ENCODE measurements around the gene CALCOCO1.

The CALCOCO1 gene

GRCh38 chr12:53756300-53757100 lies 29.2 kb upstream of the CALCOCO1 start:
- TF ChIP-seq GATA1 (IDR thresholded peaks at IDR 0.05; ENCODE audit: low read depth, low read length) (no peak), POLR2A (IDR thresholded peaks at IDR 0.05; ENCODE audit: low read length) (no peak)
- no peak for DNase-seq

- TF ChIP-seq POLR2A (IDR thresholded peaks at IDR 0.05; ENCODE audit: low read length) = no peak
- TF ChIP-seq GATA1 (IDR thresholded peaks at IDR 0.05; ENCODE audit: low read depth, low read length) = no peak
These were observed 28.6 kb upstream of the CALCOCO1 start for GRCh38 chr12:53755893-53756292.

DNA sequence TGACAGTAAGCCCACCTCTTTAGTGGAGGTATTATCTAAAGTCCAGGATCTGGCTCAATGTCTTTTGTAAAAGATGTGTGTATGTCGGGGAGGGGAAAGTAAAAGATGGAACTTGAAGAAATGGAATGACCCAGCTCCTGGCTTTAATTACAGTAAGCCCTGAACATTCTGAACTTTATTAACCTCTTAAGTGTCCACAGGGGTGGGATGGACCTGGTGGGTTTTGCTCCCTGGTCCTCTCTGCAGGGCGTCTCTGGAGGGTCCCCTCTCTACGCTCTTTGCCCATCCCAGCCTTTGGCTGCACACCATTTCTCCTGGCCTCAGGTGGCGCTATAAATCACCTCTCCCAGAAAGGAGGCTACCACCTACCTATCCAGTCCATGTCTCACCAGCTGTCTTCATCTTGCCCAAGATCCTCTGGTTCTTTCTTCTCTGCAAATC lies 28.2 kb upstream of the CALCOCO1 start:
- no peak for TF ChIP-seq GATA1 (IDR thresholded peaks at IDR 0.05; ENCODE audit: low read depth, low read length)
- no peak for TF ChIP-seq POLR2A (IDR thresholded peaks at IDR 0.05; ENCODE audit: low read length)
- no peak for DNase-seq

More at GRCh38 chr12:53755893-53756292, 28.6 kb upstream of the CALCOCO1 start:
- DNase-seq = no peak

DNA sequence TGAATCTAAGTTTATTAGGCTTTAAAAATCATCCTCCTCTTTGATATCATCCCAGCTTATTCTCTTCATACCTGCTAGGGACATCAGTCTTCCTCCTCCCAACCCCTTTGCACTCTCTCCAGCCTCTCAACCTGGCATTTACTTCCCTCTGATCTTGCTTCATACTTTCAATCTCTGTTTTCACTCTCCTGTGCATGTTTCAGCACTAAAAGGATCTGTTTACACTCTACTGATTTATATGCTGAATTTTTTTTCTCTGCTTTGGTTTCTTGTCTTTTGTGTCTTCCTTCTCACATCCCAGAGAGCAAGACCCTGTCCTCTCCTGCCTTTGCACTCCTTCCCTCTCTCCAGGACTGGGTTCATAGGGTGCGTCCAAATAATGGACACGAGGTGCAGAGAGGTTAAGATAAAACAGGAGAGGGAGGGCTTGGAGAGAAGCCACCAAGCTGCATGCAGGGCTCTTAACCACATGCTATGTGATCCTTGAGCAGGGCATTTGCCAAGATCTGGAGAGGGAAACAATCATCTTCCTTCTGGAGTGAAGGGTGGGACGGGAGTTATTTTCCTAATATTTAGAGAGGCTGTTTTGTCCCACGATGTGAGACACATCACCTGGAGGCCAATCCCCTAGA lies 27.5 kb upstream of the CALCOCO1 start:
- no peak for TF ChIP-seq GATA1 (IDR thresholded peaks at IDR 0.05; ENCODE audit: low read depth, low read length)
- no peak for TF ChIP-seq POLR2A (IDR thresholded peaks at IDR 0.05; ENCODE audit: low read length)
- DNase-seq = no peak

GRCh38 chr12:53754188-53754585 lies 26.9 kb upstream of the CALCOCO1 start:
- TF ChIP-seq POLR2A (IDR thresholded peaks at IDR 0.05; ENCODE audit: low read length) = no peak
- no peak for TF ChIP-seq GATA1 (IDR thresholded peaks at IDR 0.05; ENCODE audit: low read depth, low read length)
- DNase-seq = no peak

GRCh38 chr12:53752621-53753020 lies 25.4 kb upstream of the CALCOCO1 start:
- TF ChIP-seq POLR2A (IDR thresholded peaks at IDR 0.05; ENCODE audit: low read length) = no peak
- no peak for TF ChIP-seq GATA1 (IDR thresholded peaks at IDR 0.05; ENCODE audit: low read depth, low read length)
- DNase-seq = no peak

GRCh38 chr12:53752192-53752601 lies 24.9 kb upstream of the CALCOCO1 start:
- no peak for DNase-seq
- TF ChIP-seq GATA1 (IDR thresholded peaks at IDR 0.05; ENCODE audit: low read depth, low read length) = no peak
- no peak for TF ChIP-seq POLR2A (IDR thresholded peaks at IDR 0.05; ENCODE audit: low read length)

DNA sequence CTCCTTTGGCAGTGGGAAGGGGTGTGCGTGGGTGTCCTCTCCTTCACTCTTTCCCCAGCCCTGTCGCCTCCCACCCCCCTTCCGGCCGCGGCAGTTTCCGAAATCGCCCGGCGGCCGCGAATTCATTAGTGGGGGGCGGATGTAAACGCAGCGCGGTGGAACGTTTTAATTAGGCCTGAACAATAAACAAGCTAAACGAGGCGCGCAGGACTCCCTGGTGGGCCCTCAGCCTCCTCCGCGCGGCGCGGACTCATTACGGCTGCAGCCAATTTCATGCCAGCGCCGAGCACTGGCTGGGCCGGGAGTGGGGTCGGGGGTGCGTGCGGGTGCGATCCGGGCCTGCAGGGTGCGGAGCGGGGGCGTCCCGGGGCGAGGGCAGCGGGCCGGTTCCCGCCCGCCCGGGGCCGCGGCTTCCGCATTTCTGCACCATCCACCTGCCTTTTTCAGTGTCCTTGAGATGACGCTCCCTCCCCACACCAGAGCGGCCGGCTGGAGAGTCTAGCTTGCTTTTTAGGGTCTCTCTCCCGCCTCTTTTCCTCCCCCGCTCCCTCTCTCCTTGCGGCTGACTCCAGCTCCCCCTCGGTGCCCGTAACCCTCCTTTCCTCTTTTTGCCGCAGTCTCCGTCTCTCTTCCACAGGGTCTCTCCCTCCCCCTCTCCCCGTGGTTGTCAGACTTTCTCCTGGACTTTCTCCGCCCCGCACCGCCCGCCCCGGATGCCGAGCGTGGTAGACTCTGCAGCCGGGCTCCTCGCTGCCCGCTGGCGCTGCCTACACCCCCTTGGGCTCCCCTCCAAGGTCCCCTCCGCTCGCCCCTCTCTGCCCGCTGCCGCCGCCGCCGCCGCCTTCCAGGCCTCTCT lies 24.3 kb upstream of the CALCOCO1 start, which contains the start of gene CISTR:
TSS of gene CISTR (minus strand) at position 644 of the 856 bp plus-strand sequence.
- TF ChIP-seq POLR2A (IDR thresholded peaks at IDR 0.05; ENCODE audit: low read length) (no peak), GATA1 (IDR thresholded peaks at IDR 0.05; ENCODE audit: low read depth, low read length) (no peak)
- no peak for DNase-seq

DNA sequence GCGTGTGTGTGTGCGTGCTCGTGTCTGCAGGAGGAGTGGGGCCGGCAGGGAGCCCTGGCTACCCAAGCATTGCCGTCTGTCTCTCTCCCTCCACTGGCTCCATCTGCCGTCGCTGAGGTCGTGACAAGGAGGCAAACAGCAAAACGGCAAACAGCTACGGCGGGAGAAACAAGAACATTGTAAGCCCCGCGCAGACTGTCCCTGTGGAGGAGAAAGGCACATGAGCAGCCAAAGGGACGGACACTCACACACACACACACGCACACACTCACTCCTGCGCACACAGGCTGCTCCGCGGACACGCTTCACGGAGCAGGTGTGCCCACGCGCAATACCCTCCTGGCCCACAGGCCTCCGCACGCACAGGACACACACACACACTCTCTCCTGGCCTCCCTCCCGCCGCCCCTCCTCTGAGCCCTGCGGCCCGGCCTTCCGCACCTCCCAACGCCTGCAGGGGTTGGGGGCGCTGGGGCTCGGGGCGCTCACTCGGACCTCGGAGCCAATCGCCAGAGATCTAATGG lies 23.6 kb upstream of the CALCOCO1 start:
- DNase-seq = no peak
- TF ChIP-seq POLR2A (IDR thresholded peaks at IDR 0.05; ENCODE audit: low read length) (no peak), GATA1 (IDR thresholded peaks at IDR 0.05; ENCODE audit: low read depth, low read length) (no peak)

GRCh38 chr12:53749986-53750811 lies 22.9 kb upstream of the CALCOCO1 start:
- TF ChIP-seq GATA1 (IDR thresholded peaks at IDR 0.05; ENCODE audit: low read depth, low read length) (no peak), POLR2A (IDR thresholded peaks at IDR 0.05; ENCODE audit: low read length) (no peak)
- no peak for DNase-seq

DNA sequence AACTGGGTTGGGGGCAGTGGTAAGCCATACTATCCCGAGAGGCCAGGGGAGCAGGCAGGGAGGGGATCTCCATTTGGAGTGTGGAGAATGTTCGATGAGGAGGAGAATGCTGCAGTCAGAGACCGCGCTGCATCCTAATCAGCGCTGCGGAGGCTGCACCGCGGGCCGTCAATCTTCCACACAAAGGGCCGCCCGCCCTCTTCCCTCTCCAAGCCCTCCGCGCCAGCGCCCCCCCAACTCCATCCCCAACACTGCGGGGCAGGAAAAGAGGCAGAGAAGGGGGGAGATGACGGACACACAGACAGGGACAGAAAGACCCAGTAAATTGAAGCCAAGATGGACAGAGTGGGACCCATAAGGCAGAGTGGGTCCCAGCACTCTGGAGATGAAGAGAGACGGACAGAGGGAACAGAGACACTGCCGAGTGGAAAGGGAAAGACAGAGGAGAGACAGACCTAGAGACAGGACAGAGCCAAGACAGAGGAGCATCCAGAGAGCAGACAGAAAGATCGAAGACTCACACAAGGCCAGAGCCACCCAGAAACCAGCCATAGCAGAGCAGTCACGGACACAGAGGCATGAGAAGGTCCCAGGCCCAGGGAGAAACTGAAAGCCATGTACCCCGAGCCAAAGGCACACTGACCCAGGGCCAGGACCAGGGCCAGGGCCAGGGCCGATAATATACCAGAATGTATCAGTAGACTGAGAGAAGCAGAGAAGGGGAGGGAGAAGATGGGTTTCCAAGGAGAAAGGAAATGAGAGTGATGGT lies 21.0 kb upstream of the CALCOCO1 start:
- DNase-seq = no peak
- TF ChIP-seq GATA1 (IDR thresholded peaks at IDR 0.05; ENCODE audit: low read depth, low read length) = no peak
- no peak for TF ChIP-seq POLR2A (IDR thresholded peaks at IDR 0.05; ENCODE audit: low read length)

GRCh38 chr12:53747095-53747494 lies 19.8 kb upstream of the CALCOCO1 start:
- TF ChIP-seq GATA1 (IDR thresholded peaks at IDR 0.05; ENCODE audit: low read depth, low read length) (no peak), POLR2A (IDR thresholded peaks at IDR 0.05; ENCODE audit: low read length) (no peak)
- no peak for DNase-seq
